SK-N-SH treated with all-trans-retinoic acid at 6 μM for 48 hours (cell line): ENCODE measurements around the gene DMRTB1.

Source experiments
- ATAC-seq: fragments of 200-7000 bp; cut with Tn5 transposase; 3 replicates; pipeline ENCODE4 v1.9.1; 2020; ENCODE audit warnings: mild to moderate bottlenecking, moderate library complexity
- ARNTL ChIP-seq: fragments of 450-650 bp; formaldehyde crosslinking; IDR thresholded peaks from 2 replicates; pipeline ENCODE4 v1.5.0; 2020; ENCODE audit warnings: low read depth, mild to moderate bottlenecking, moderate library complexity, borderline replicate concordance
- BACH2 ChIP-seq: fragments of 250-450 bp; sonication (Bioruptor Pico); IDR thresholded peaks from 2 replicates; pipeline ENCODE4 v1.9.0; 2021; ENCODE audit warnings: mild to moderate bottlenecking, borderline replicate concordance
- CREB5 ChIP-seq: fragments of 250-450 bp; sonication (Bioruptor Pico); IDR thresholded peaks from 2 replicates; pipeline ENCODE4 v1.5.1; 2020; ENCODE audit warnings: low read depth, mild to moderate bottlenecking, moderate library complexity
- ESRRG ChIP-seq: fragments of 250-450 bp; sonication (Bioruptor Pico); IDR thresholded peaks from 2 replicates; pipeline ENCODE4 v1.6.1; 2021; ENCODE audit warnings: mild to moderate bottlenecking
- GLIS3 ChIP-seq: fragments of 250-450 bp; sonication (Bioruptor Pico); IDR thresholded peaks from 2 replicates; pipeline ENCODE4 v1.5.0; 2020; ENCODE audit warnings: mild to moderate bottlenecking, moderate library complexity
- ISL1 ChIP-seq: fragments of 250-450 bp; sonication (Bioruptor Pico); IDR thresholded peaks from 2 replicates; pipeline ENCODE4 v2.1.2; 2022; ENCODE audit warnings: mild to moderate bottlenecking, moderate library complexity
- OSR1 ChIP-seq: fragments of 250-450 bp; sonication (Bioruptor Pico); IDR thresholded peaks from 2 replicates; pipeline ENCODE4 v1.8.0; 2022; ENCODE audit warnings: moderate library complexity, mild to moderate bottlenecking, inconsistent platforms
- PPARA ChIP-seq: fragments of 250-450 bp; sonication (Bioruptor Pico); IDR thresholded peaks from 2 replicates; pipeline ENCODE4 v1.5.0; 2020; ENCODE audit warnings: mild to moderate bottlenecking, borderline replicate concordance
- RARB ChIP-seq: fragments of 250-450 bp; sonication (Bioruptor Pico); IDR thresholded peaks from 2 replicates; pipeline ENCODE4 v1.8.0; 2021; ENCODE audit warnings: mild to moderate bottlenecking, moderate library complexity
- SNAI2 ChIP-seq: fragments of 250-450 bp; sonication (Bioruptor Pico); IDR thresholded peaks from 2 replicates; pipeline ENCODE4 v1.5.0; 2020; ENCODE audit warnings: mild to moderate bottlenecking, moderate library complexity
- TCF4 ChIP-seq: fragments of 250-450 bp; sonication (Bioruptor Pico); IDR thresholded peaks from 2 replicates; pipeline ENCODE4 v1.8.0; 2021; ENCODE audit warnings: mild to moderate bottlenecking, moderate library complexity, borderline replicate concordance
- TOX ChIP-seq: fragments of 250-450 bp; sonication (Bioruptor Pico); IDR thresholded peaks from 2 replicates; pipeline ENCODE4 v1.8.0; 2021; ENCODE audit warnings: mild to moderate bottlenecking, moderate library complexity, borderline replicate concordance
- ZC3H10 ChIP-seq: fragments of 250-450 bp; sonication (Bioruptor Pico); IDR thresholded peaks from 2 replicates; pipeline ENCODE4 v1.5.1; 2021; ENCODE audit warnings: mild to moderate bottlenecking, moderate library complexity
- ZFP3 ChIP-seq: fragments of 250-450 bp; sonication (Bioruptor Pico); IDR thresholded peaks from 2 replicates; pipeline ENCODE4 v1.5.0; 2020; ENCODE audit warnings: mild to moderate bottlenecking, moderate library complexity
- ZFP30 ChIP-seq: fragments of 450-650 bp; formaldehyde crosslinking; IDR thresholded peaks from 2 replicates; pipeline ENCODE4 v1.5.0; 2022; ENCODE audit warnings: mild to moderate bottlenecking, moderate library complexity
- ZNF565 ChIP-seq: fragments of 450-650 bp; formaldehyde crosslinking; conservative IDR thresholded peaks from 2 replicates; pipeline ENCODE4 v1.5.0; 2020; ENCODE audit warnings: low read depth, mild to moderate bottlenecking, moderate library complexity
- ZNF70 ChIP-seq: fragments of 450-650 bp; formaldehyde crosslinking; IDR thresholded peaks from 2 replicates; pipeline ENCODE4 v1.5.0; 2020; ENCODE audit warnings: mild to moderate bottlenecking, moderate library complexity
- ZNF8 ChIP-seq: fragments of 450-650 bp; formaldehyde crosslinking; IDR thresholded peaks from 2 replicates; pipeline ENCODE4 v1.5.0; 2020; ENCODE audit warnings: mild to moderate bottlenecking, moderate library complexity
- TF ChIP-seq, protein P1 (sequence below): fragments of 250-450 bp; sonication (Bioruptor Pico); IDR thresholded peaks from 2 replicates; pipeline ENCODE4 v1.5.0; 2020; ENCODE audit warnings: mild to moderate bottlenecking, moderate library complexity
- TF ChIP-seq, protein P2 (sequence below): fragments of 250-450 bp; sonication (Bioruptor Pico); IDR thresholded peaks from 2 replicates; pipeline ENCODE4 v1.8.0; 2021; ENCODE audit warnings: low read depth, mild to moderate bottlenecking, moderate library complexity, borderline replicate concordance

DMRTB1 gene

GRCh38 chr1:53439337-53440207 lies 19.6 kb upstream of the DMRTB1 start:
- no peak for ATAC-seq
- TF ChIP-seq RARB (CRISPR knock-in tag) (no peak), GLIS3 (no peak), TOX (no peak), ZNF70 (CRISPR knock-in tag) (no peak), ZFP3 (CRISPR knock-in tag) (no peak)
- TF ChIP-seq, protein P1, sequence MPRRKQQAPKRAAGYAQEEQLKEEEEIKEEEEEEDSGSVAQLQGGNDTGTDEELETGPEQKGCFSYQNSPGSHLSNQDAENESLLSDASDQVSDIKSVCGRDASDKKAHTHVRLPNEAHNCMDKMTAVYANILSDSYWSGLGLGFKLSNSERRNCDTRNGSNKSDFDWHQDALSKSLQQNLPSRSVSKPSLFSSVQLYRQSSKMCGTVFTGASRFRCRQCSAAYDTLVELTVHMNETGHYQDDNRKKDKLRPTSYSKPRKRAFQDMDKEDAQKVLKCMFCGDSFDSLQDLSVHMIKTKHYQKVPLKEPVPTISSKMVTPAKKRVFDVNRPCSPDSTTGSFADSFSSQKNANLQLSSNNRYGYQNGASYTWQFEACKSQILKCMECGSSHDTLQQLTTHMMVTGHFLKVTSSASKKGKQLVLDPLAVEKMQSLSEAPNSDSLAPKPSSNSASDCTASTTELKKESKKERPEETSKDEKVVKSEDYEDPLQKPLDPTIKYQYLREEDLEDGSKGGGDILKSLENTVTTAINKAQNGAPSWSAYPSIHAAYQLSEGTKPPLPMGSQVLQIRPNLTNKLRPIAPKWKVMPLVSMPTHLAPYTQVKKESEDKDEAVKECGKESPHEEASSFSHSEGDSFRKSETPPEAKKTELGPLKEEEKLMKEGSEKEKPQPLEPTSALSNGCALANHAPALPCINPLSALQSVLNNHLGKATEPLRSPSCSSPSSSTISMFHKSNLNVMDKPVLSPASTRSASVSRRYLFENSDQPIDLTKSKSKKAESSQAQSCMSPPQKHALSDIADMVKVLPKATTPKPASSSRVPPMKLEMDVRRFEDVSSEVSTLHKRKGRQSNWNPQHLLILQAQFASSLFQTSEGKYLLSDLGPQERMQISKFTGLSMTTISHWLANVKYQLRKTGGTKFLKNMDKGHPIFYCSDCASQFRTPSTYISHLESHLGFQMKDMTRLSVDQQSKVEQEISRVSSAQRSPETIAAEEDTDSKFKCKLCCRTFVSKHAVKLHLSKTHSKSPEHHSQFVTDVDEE, result no peak

DNA sequence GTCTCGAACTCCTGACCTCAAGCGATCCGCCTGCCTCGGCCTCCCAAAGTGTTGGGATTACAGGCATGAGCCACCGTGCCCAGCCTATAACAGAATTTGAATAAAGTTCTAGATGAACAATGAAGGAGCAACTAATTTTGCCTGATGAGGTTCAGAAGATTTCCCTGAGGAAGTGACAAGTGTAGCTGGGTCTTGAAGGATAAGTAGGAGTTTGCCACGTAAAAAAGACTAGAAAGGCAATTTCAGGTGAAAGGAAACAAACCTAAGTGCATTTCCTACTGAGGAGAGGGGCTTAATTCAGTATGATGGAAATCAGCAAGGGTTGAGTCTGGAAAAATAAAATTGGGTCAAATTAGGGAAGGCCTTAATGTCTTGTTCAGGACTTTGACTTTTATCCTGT lies 18.6 kb upstream of the DMRTB1 start:
- no peak for ATAC-seq
- TF ChIP-seq BACH2, result no peak
- peak; percentile 91 for TF ChIP-seq ZFP3 (CRISPR knock-in tag)

DNA sequence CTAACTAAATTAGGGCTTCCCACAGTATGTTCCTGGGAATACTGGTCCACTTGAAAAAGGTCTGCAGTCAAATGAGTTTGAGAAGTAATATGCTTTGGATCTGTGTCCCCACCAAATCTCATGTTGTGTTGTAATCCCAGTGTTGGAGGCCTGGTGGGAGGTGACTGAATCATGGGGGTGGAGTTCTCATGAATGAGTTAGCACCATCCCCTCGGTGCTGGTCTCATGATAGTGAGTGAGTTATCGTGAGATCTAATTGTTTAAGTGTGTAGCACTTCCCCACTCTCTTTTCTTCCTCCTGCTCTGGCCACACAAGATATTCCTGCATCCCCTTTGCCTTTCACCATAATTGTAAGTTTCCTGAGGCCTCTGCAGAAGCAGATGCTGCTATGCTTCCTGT lies 16.9 kb upstream of the DMRTB1 start:
- no peak for ATAC-seq
- TF ChIP-seq ZNF8 (CRISPR knock-in tag) (no peak), ZNF565 (CRISPR knock-in tag) (no peak), BACH2 (no peak), SNAI2 (CRISPR knock-in tag) (no peak), ZC3H10 (no peak), ZFP30 (CRISPR knock-in tag) (no peak), ZFP3 (CRISPR knock-in tag) (no peak), CREB5 (no peak), ARNTL (no peak), RARB (CRISPR knock-in tag) (no peak), OSR1 (CRISPR knock-in tag) (no peak), PPARA (no peak), TCF4 (CRISPR knock-in tag) (no peak)
- TF ChIP-seq, protein P2, sequence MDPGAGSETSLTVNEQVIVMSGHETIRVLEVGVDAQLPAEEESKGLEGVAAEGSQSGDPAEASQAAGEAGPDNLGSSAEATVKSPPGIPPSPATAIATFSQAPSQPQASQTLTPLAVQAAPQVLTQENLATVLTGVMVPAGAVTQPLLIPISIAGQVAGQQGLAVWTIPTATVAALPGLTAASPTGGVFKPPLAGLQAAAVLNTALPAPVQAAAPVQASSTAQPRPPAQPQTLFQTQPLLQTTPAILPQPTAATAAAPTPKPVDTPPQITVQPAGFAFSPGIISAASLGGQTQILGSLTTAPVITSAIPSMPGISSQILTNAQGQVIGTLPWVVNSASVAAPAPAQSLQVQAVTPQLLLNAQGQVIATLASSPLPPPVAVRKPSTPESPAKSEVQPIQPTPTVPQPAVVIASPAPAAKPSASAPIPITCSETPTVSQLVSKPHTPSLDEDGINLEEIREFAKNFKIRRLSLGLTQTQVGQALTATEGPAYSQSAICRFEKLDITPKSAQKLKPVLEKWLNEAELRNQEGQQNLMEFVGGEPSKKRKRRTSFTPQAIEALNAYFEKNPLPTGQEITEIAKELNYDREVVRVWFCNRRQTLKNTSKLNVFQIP, result no peak
- TF ChIP-seq, protein P1, result no peak
- TF ChIP-seq, all 23 proteins: peak for 0

GRCh38 chr1:53446051-53446450 lies 13.1 kb upstream of the DMRTB1 start:
- TF ChIP-seq ESRRG (CRISPR knock-in tag), result no peak
- TF ChIP-seq ZC3H10, result no peak
- no peak for TF ChIP-seq PPARA
- TF ChIP-seq, protein P2, result no peak
- TF ChIP-seq TOX, result no peak
- no peak for TF ChIP-seq SNAI2 (CRISPR knock-in tag)
- TF ChIP-seq OSR1 (CRISPR knock-in tag), result no peak
- no peak for TF ChIP-seq ZFP30 (CRISPR knock-in tag)
- no peak for TF ChIP-seq GLIS3
- TF ChIP-seq ISL1 (CRISPR knock-in tag), result no peak
- TF ChIP-seq, protein P1, result no peak
- TF ChIP-seq ARNTL, result no peak
- TF ChIP-seq TCF4 (CRISPR knock-in tag), result no peak
- no peak for TF ChIP-seq RARB (CRISPR knock-in tag)
- ATAC-seq, result no peak
